Activated CD4-positive, alpha-beta T cell treated with anti-CD3 and anti-CD28 coated beads, Interleukin-2, amount 50 U/mL, for 4 hours (primary cell): ENCODE measurements around the gene IQCH.
"Not testable (repeated sequence)": the region's sequence is repeated elsewhere in the genome, so short reads cannot be mapped to it uniquely, and the experiment has no call there.

Experiments used
- DNase-seq, 2 experiments: peaks; one replicate each; pipeline ENCODE4 v3.0.0-alpha.2; 2020

The IQCH gene

GRCh38 chr15:67399925-67400324 is 145.3 kb downstream of the IQCH start:
- no peak for DNase-seq

GRCh38 chr15:67400890-67401289 is 146.3 kb downstream of the IQCH start:
- DNase-seq, result no peak

GRCh38 chr15:67401336-67401735 is 146.8 kb downstream of the IQCH start:
- no peak for DNase-seq

- no peak for DNase-seq
These were observed 149.0 kb downstream of the IQCH start for GRCh38 chr15:67403428-67404154.

GRCh38 chr15:67405208-67406191 is 150.9 kb downstream of the IQCH start:
- no peak for DNase-seq

- no peak for DNase-seq
These were observed 151.8 kb downstream of the IQCH start for GRCh38 chr15:67406257-67406861.

- no peak for DNase-seq
These were observed 153.2 kb downstream of the IQCH start for GRCh38 chr15:67407786-67408185.

- no peak for DNase-seq
These were observed 154.6 kb downstream of the IQCH start for GRCh38 chr15:67409175-67409574.

GRCh38 chr15:67411486-67411885 is 156.9 kb downstream of the IQCH start:
- no peak for DNase-seq

GRCh38 chr15:67413770-67414390 is 159.3 kb downstream of the IQCH start:
- DNase-seq, result no peak

GRCh38 chr15:67415181-67415580 is 160.6 kb downstream of the IQCH start:
- no peak for DNase-seq

GRCh38 chr15:67416891-67417290 is 162.3 kb downstream of the IQCH start:
- DNase-seq, result no peak

- no peak for DNase-seq
These were observed 165.1 kb downstream of the IQCH start for GRCh38 chr15:67419705-67420104.

GRCh38 chr15:67420137-67420536 is 165.6 kb downstream of the IQCH start:
- DNase-seq, result no peak

- DNase-seq, result no peak
These were observed 166.5 kb downstream of the IQCH start for GRCh38 chr15:67421105-67421504.

- no peak for DNase-seq
These were observed 167.7 kb downstream of the IQCH start for GRCh38 chr15:67422296-67422695.

GRCh38 chr15:67433495-67434099 is 179.0 kb downstream of the IQCH start:
- DNase-seq, result no peak

GRCh38 chr15:67436351-67437250 is 182.0 kb downstream of the IQCH start:
- DNase-seq, result not testable (repeated sequence)

GRCh38 chr15:67444100-67444499 is 189.5 kb downstream of the IQCH start:
- DNase-seq, result no peak

GRCh38 chr15:67446449-67446848 is 191.9 kb downstream of the IQCH start:
- DNase-seq, result no peak

GRCh38 chr15:67448372-67448771 is 193.8 kb downstream of the IQCH start:
- not testable (repeated sequence) for DNase-seq
